GM19467 (cell line): ENCODE data around the gene ZNF136.

ENCODE experiments used
- ATAC-seq: cut with Tn5 transposase; IDR thresholded peaks from one replicate; pipeline ENCODE4 v1.9.1; 2021; ENCODE audit warnings: mild to moderate bottlenecking, moderate library complexity; ENCODE audit not compliant: unreplicated experiment

ZNF136 gene

DNA sequence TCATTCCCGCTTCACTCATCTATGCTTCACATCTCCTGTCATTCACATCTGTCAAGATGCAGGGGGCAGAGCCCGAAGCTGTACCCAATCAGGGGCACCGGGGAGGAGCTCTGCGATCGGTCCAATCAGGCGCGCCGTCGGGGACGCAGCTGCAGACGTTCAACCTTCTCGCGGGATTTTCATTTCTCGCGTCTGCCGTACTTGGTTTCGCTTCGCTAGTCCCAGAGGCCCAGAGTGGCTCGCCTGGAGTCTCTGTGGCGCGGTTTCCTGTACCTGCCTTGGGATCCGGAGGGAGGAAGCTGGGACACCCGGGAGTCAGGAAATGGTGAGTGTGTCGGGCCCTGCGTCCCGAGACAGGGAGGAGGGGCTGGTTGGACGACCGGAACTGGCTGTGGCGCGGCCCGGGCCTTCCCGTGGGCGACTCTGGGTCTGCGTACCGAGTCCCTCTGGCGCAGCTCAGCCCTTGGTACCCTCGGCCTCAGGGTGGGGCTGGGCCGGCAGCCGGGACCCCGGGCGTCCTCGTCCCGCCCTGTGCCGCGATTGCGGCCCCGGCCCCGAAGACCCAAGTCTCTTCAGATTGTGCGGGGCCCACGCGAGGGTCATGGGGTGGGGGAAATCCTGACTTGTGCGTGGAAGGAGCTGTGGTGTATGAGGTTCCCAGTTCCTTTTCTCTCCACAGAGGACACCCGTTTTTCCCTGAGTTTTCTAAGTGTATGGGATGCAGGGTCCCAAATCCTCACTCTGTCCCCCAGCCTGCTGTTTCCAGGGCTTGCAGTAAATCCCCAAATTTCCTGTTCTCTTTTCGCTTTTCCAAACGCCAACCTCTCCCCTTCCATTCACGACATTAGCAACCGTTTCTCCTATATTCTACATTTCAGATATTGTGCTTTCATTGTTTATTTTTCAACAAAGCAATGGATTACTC, at the start of gene ZNF136:
Gene ZNF136, plus strand, starts transcription at position 215 of the 925 bp plus-strand sequence. Its CDS starts 108 bp downstream, at position 323.
- peak; percentile 86 for ATAC-seq

- ATAC-seq: no peak
These were observed 49.8 kb upstream of the ZNF136 start for GRCh38 chr19:12113121-12113520.

GRCh38 chr19:12117201-12117970, 45.5 kb upstream of the ZNF136 start:
- no peak for ATAC-seq

GRCh38 chr19:12126707-12127106, 36.2 kb upstream of the ZNF136 start:
- ATAC-seq: no peak

- ATAC-seq: no peak
These were observed 29.8 kb upstream of the ZNF136 start for GRCh38 chr19:12133069-12133468.

GRCh38 chr19:12137221-12137940, 25.5 kb upstream of the ZNF136 start:
- ATAC-seq: no peak

GRCh38 chr19:12139269-12139668, 23.6 kb upstream of the ZNF136 start:
- ATAC-seq: no peak

- peak; percentile 82 for ATAC-seq
These were observed 22.9 kb upstream of the ZNF136 start, which contains the start of gene ZNF20 for GRCh38 chr19:12139885-12140544. ZNF20 (minus strand) TSS chr19:12140350; CDS start chr19:12140182, 168 bp downstream.

DNA sequence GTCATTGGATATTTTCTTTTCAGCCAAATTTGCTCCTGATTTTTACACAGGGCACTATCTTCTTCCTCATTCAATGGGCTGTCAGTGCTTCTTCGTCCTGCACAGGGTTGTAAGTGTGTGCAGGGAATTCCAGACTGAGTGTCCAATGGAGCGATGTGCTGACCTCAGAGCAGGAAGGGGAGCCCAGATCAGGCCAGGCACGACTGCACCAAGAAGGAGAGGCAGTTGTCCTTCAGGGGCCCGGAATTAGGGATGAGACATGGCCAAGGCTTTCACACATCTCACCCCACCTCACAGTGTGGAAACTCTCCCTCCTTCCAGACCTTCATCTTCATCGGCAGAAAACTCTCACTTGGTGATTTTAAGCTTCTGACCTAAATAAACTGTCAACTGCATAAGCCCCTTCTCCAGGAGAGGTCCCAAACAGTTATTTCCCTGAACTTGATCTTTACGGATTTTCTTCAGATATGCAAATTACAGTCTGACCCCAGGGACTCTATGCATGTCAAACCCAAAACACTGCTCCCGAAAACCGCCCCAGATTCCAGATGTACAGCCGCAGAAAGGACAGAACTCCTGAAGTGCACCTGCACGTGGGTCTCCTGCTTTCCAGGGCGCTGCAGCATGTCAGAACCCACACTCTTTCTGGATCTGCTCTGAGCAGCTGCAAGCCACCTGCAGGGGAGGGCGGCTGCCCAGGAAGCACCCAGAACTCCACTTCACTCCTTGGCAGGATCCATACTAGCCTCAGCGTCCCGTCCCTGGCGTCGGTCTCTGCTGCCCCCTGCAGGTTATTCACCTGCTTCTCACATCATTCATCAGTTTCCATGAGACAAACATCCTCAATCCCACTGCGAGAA, 22.1 kb upstream of the ZNF136 start:
- ATAC-seq: peak; percentile 34

GRCh38 chr19:12141405-12141736, 21.5 kb upstream of the ZNF136 start:
- no peak for ATAC-seq

GRCh38 chr19:12145348-12145747, 17.5 kb upstream of the ZNF136 start:
- ATAC-seq: no peak

DNA sequence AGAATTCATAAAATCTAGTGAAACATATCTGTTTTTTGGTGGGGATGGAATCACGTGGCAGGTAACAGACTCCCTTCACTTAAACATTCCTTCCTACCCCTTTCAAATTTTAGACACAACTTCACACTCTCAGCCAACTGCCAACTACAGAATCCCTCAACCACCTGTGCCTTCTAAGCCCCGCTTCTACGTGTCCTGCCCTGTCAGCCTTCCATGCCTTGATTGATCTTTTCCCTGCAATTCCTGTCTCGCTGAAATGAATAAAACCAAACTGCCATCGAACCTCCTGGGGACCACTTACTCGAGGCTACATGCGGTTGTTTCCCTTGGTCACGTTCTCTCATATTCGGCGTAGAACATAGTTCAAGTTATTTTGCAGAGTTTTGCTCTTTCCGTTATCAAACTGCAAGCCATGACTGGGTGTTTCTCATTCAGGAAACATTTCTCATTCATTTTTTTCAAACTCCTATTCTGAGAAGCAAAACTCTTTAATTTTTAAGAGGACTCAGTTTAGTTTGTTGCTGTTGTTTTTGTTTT, 7.5 kb upstream of the ZNF136 start:
- no peak for ATAC-seq

- peak; percentile 68 for ATAC-seq
These were observed 6.5 kb upstream of the ZNF136 start, which contains the start of gene ZNF625 for GRCh38 chr19:12156223-12157058. ZNF625 (minus strand) TSS chr19:12156734; CDS start chr19:12156558, 176 bp downstream.

DNA sequence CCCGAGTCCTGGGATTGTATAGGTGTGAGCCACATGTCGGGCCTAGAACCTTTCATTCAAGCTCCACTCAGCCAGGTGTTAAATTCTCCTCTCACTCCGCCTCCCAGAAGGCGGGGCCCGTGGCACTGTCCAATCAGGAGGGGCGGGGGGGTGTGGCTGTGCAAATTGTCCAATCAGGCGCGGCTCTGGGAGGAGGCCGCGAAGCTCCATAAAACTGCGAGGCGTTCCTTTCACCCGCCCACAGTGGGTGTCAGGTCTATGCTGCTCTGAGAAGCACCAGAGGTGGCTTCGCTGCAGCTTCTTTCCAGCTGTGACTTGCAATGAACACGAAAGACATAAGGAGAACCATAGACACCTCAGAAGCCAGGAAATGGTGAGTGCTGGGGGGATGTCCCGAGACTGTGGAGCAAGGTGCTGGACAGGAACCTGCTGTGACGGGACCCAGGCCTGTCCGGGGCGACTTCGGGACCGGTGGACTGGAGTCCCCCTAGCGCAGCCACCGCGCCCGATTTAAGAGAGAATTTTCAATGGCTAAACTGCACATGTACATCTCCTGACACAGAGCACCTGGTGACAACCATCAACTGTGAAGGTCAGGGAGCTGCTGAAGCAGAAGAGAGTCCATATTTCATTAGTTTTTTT, 3.0 kb upstream of the ZNF136 start:
- no peak for ATAC-seq

DNA sequence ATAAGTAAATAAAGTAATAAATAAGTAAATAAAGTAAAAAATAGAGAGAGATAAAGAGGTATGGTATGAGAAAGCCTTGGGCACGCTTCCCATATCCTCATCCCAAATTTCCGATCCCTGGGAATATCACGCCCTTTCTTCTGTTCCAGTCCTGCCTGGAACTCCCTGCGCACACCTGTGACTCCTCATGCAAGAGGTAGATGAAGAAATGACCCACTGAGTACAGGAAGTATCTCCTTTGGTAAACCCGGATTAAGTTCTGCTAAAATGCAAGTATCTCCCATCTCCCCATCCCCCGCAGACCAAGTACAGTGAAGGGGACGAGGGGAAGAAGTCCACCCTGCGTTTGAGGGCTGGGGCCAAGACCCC, 399 bp upstream of the ZNF136 start:
- ATAC-seq: peak; percentile 7

GRCh38 chr19:12163826-12164225, 930 bp downstream of the ZNF136 start:
- no peak for ATAC-seq

DNA sequence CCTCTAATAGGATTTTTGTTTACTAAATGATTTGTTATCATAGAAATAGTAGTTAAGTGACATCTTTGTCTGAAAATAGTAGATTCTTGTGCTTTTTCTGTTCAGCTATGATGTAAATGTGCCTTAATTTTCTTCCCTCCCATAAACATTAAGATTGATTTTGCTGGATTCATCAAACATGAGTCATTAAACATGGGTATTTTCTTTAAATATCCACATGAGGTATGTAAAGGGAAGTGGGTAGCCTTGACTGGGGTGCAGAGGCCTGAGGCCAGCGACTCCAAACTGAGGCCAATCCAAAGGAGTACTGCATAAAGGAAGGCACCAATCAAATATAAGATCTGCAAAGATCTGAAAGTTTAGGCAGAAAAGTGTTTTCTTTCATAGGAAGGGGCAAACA, 3.7 kb downstream of the ZNF136 start:
- no peak for ATAC-seq

- ATAC-seq: no peak
These were observed 17.5 kb downstream of the ZNF136 start for GRCh38 chr19:12180377-12180776.
